OCI-LY1 (cell line): ENCODE measurements around the gene MS4A4A.

Experiments
- H2AFZ ChIP-seq: fragments of 200-600 bp; sonication (generic), shearing (Covaris generic); 2 replicates; pipeline ENCODE4 v1.6.0; 2014; ENCODE audit warnings: antibody characterized with exemption, mild to moderate bottlenecking, low read length
- H3F3A ChIP-seq: fragments of 200-600 bp; sonication (generic), shearing (Covaris generic); 2 replicates; pipeline ENCODE4 v1.6.0; 2014; ENCODE audit warnings: mild to moderate bottlenecking, antibody characterized with exemption, low read length, moderate library complexity; ENCODE audit not compliant: insufficient read depth
- H3K27ac ChIP-seq: fragments of 200-600 bp; sonication (generic); 2 replicates; pipeline ENCODE4 v1.5.1; 2014; ENCODE audit warnings: low read length, mixed run types, mild to moderate bottlenecking, low read depth; ENCODE audit not compliant: poor library complexity, severe bottlenecking
- H3K27me3 ChIP-seq: fragments of 200-600 bp; sonication (generic); 2 replicates; pipeline ENCODE4 v1.6.0; 2014; ENCODE audit warnings: antibody characterized with exemption, mild to moderate bottlenecking, low read length, moderate library complexity; ENCODE audit not compliant: insufficient read depth
- H3K36me3 ChIP-seq: fragments of 200-600 bp; sonication (generic); 2 replicates; pipeline ENCODE4 v1.6.1; 2014; ENCODE audit warnings: mild to moderate bottlenecking, antibody characterized with exemption, low read length, moderate library complexity, mixed read lengths; ENCODE audit not compliant: insufficient read depth
- H3K4me1 ChIP-seq: fragments of 200-600 bp; sonication (generic); 2 replicates; pipeline ENCODE4 v1.5.1; 2014; ENCODE audit warnings: mild to moderate bottlenecking, low read length, moderate library complexity; ENCODE audit not compliant: insufficient read depth, severe bottlenecking
- H3K4me2 ChIP-seq: fragments of 200-600 bp; sonication (generic), shearing (Covaris generic); 2 replicates; pipeline ENCODE4 v1.6.1; 2014; ENCODE audit warnings: low read length
- H3K4me3 ChIP-seq: fragments of 200-600 bp; sonication (generic); 2 replicates; pipeline ENCODE4 v1.5.1; 2014; ENCODE audit warnings: low read length, low read depth, mild to moderate bottlenecking, mixed read lengths; ENCODE audit not compliant: poor library complexity, severe bottlenecking
- H3K79me2 ChIP-seq: fragments of 200-600 bp; shearing (Covaris generic); 2 replicates; pipeline ENCODE4 v1.6.1; 2016; ENCODE audit warnings: mixed run types, low read length, mixed read lengths; ENCODE audit not compliant: insufficient read depth
- H3K9ac ChIP-seq: fragments of 200-600 bp; sonication (generic), shearing (Covaris generic); 2 replicates; pipeline ENCODE4 v1.6.1; 2014; ENCODE audit warnings: mild to moderate bottlenecking, low read length, mixed read lengths
- H3K9me2 ChIP-seq: fragments of 200-600 bp; sonication (generic), shearing (Covaris generic); 2 replicates; pipeline ENCODE4 v1.6.1; 2014; ENCODE audit warnings: low read depth, mild to moderate bottlenecking, low read length, mixed read lengths
- H3K9me3 ChIP-seq: fragments of 200-600 bp; shearing (Covaris generic); 2 replicates; pipeline ENCODE4 v1.6.1; 2014; ENCODE audit warnings: low read length, mixed read lengths
- H4K20me1 ChIP-seq: fragments of 200-600 bp; sonication (generic), shearing (Covaris generic); 2 replicates; pipeline ENCODE4 v1.6.0; 2016; ENCODE audit warnings: mild to moderate bottlenecking, low read length; ENCODE audit not compliant: insufficient read depth
- EZH2 ChIP-seq: fragments of 200-600 bp; sonication (generic), shearing (Covaris generic); IDR thresholded peaks from 2 replicates; pipeline ENCODE4 v1.8.0; 2017; ENCODE audit warnings: borderline replicate concordance, mixed run types, mild to moderate bottlenecking, antibody characterized with exemption, low read length, moderate library complexity, mixed read lengths
- TF ChIP-seq, protein P1 (sequence below): fragments of 200-600 bp; sonication (generic), shearing (Covaris generic); IDR thresholded peaks from 2 replicates; pipeline ENCODE4 v1.5.1; 2017; ENCODE audit warnings: mild to moderate bottlenecking, antibody characterized with exemption, low read length, moderate library complexity, mixed read lengths

The MS4A4A gene

DNA sequence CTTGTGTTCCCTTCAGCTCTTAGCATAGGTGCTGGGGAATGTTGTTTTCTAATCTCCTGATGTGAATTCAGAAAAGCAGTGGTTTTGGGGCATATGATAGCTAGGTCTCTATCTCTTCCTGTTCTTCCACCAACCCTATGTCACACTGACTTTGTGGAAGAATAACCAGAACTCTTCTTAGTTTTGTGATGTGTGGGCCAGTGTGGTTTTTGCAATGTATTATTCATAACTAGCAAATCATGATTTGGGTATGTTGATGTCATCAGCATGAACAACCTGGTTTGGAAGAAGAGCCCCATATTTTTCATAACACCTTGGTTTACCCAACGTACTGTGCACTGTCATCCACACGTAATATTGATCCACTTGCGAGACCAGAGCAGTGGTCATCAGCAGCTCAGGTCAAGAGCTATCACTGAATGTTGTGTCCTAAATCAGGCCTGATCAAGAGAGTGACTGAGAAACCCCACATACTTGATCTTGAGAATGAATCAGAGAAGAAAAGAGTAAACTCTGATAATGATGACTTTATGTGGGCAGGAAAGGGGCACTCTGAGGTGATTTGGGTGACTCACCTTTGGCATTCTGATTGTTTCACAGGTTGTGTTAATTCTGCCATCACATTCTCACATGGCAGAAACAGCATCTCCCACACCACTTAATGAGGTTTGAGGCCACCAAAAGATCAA is 27.2 kb downstream of the MS4A4A start:
- Histone ChIP-seq H3K4me3 (no peak overlapping the region), H4K20me1 (no peaks in the 10 kb centered on the region), H3K9me3 (no peaks in the 10 kb centered on the region), H3K9me2 (no peaks in the 10 kb centered on the region), H3K4me1 (no peaks in the 10 kb centered on the region), H2AFZ (no peak overlapping the region), H3K27ac (no peak overlapping the region), H3K36me3 (no peaks in the 10 kb centered on the region), H3K79me2 (no peaks in the 10 kb centered on the region), H3K4me2 (no peak overlapping the region), H3F3A (no peaks in the 10 kb centered on the region), H3K27me3 (no peaks in the 10 kb centered on the region), H3K9ac (no peak overlapping the region)
- no peak for TF ChIP-seq EZH2
- TF ChIP-seq, protein P1, sequence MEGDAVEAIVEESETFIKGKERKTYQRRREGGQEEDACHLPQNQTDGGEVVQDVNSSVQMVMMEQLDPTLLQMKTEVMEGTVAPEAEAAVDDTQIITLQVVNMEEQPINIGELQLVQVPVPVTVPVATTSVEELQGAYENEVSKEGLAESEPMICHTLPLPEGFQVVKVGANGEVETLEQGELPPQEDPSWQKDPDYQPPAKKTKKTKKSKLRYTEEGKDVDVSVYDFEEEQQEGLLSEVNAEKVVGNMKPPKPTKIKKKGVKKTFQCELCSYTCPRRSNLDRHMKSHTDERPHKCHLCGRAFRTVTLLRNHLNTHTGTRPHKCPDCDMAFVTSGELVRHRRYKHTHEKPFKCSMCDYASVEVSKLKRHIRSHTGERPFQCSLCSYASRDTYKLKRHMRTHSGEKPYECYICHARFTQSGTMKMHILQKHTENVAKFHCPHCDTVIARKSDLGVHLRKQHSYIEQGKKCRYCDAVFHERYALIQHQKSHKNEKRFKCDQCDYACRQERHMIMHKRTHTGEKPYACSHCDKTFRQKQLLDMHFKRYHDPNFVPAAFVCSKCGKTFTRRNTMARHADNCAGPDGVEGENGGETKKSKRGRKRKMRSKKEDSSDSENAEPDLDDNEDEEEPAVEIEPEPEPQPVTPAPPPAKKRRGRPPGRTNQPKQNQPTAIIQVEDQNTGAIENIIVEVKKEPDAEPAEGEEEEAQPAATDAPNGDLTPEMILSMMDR, result no peak

DNA sequence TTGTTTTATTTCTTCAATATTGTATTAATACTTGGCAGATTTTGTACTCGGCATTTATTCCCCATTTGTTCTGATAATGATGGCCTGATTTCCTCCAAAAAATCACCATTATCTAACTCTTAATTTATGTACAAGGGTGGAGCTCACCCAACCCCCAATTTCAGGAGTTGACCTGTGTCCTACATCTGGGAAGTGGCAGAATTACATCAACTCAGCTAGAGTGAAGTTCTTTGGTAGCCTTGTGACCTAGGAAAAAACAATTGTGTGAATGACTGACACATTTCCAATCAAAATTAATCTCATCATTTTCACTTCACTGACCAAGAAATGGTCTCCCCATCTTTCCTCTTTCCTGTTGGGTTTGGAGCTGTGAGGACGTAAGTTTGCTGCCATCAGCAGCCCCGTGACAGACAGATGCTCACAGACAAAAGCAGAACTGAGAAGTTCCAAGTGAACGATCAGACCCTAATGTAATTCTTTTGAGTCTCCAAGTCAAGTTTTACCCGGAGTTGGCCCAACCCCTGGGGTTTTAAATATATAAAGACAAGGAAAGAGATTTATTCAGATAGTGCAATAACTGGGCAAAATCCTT is 30.0 kb downstream of the MS4A4A start:
- Histone ChIP-seq H3K9me2 (no peaks in the 10 kb centered on the region), H2AFZ (no peak overlapping the region), H4K20me1 (no peaks in the 10 kb centered on the region), H3K36me3 (no peaks in the 10 kb centered on the region), H3K4me1 (no peaks in the 10 kb centered on the region), H3K9ac (no peak overlapping the region), H3K27ac (no peak overlapping the region), H3K9me3 (no peaks in the 10 kb centered on the region), H3F3A (no peaks in the 10 kb centered on the region), H3K27me3 (no peaks in the 10 kb centered on the region), H3K4me3 (no peak overlapping the region), H3K79me2 (no peaks in the 10 kb centered on the region), H3K4me2 (no peak overlapping the region)
- TF ChIP-seq, protein P1, result no peak
- TF ChIP-seq EZH2, result no peak

DNA sequence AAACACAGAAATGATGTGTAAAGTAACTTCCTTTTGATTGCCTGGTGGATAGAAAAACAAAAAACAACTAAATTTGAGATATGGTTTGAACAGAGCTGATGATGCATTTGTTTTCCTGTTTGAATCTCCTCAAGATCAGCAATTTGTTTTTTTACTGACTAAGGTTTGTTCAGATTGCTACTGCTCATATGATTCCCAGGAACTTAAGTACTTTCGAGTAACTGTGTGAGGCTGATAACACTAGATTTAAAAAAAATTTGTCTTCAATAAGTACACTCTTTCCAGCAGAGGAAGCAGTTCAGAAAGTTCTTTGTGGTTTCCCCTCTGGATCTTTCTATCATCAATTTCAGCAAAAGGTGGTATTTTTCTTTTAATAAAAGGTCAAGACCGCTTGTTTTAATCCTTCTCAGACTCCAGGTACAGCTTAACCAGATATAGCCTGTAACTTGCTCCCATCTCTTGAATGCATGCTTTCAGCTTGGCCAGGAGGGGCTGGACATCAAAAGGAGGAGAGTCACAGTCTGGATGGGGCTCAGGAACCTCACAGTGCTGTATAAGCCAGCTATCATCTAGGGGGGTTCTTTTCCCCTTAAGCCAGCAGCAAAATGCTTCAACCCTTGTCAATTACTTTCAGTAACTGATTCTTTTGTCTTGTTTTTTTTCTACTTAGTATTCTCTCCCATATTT is 34.3 kb downstream of the MS4A4A start:
- H3K9ac ChIP-seq, result no peak overlapping the region
- H2AFZ ChIP-seq, result no peak overlapping the region
- H3K36me3 ChIP-seq, result no peaks in the 10 kb centered on the region
- no peaks in the 10 kb centered on the region for H3F3A ChIP-seq
- H3K9me3 ChIP-seq, result no peaks in the 10 kb centered on the region
- H3K27me3 ChIP-seq, result no peaks in the 10 kb centered on the region
- TF ChIP-seq, protein P1, result no peak
- no peak for TF ChIP-seq EZH2
- no peaks in the 10 kb centered on the region for H3K79me2 ChIP-seq
- H3K27ac ChIP-seq, result no peak overlapping the region
- H3K4me1 ChIP-seq, result no peaks in the 10 kb centered on the region
- no peaks in the 10 kb centered on the region for H3K9me2 ChIP-seq
- H3K4me3 ChIP-seq, result no peak overlapping the region
- no peak overlapping the region for H3K4me2 ChIP-seq
- H4K20me1 ChIP-seq, result no peaks in the 10 kb centered on the region
